T-cell (primary cell): ENCODE results near the gene IFI30. TPM values are rescaled to one million over a fixed set of nuclear protein-coding genes. Genes with fewer than 3 reads are reported as not detected.
A peak's percentile ranks its signal among the peaks of the same experiment; 100 is the strongest.

Experiments used
- ATAC-seq, 4 experiments: fragments of 200-7000 bp in 3 of 4; fragments of 150-1000 bp in 1 of 4; cut with Tn5 transposase; replicated peaks in 1 of 4; 1 replicate in 3 of 4; 2 replicates in 1 of 4; pipeline ENCODE4 v1.10.0; 2021; ENCODE audit warnings: moderate library complexity in 3 of 4, mild to moderate bottlenecking in 2 of 4, moderate number of reproducible peaks in 1 of 4
- CTCF ChIA-PET, 2 donors: fragments of 300-600 bp; sonication (Branson Sonifier 250); formaldehyde crosslinking; loops; one replicate each; lab custom pipeline; 2022; ENCODE audit warnings: antibody characterized with exemption in 2 of 2; lab: Charles Lee
- POLR2A ChIA-PET, 2 donors: fragments of 300-600 bp; sonication (Branson Sonifier 250); formaldehyde crosslinking; loops; one replicate each; lab custom pipeline; 2022; ENCODE audit warnings: antibody characterized with exemption in 2 of 2; lab: Charles Lee
- DNase-seq, 35 experiments: peaks; one replicate each; pipeline versions ENCODE4 v3.0.0 to v3.0.0-alpha.2; 2013 to 2023
- H3K27ac ChIP-seq: one replicate; pipeline ENCODE4 v1.5.1; 2013; ENCODE audit warnings: low read length
- H3K27me3 ChIP-seq, 2 experiments: replicated peaks in 1 of 2; 1 replicate in 1 of 2; 2 replicates in 1 of 2; pipeline versions ENCODE4 v1.6.1 to v1.7.0; 2013; ENCODE audit warnings: low read length in 1 of 2, mixed read lengths in 1 of 2; ENCODE audit not compliant: control insufficient read depth in 2 of 2, insufficient read depth in 2 of 2; ENCODE audit errors: extremely low read depth in 1 of 2
- H3K36me3 ChIP-seq, 2 donors: 1 replicate in 1 of 2; 2 replicates in 1 of 2; pipeline versions ENCODE4 v1.6.1 to v1.7.0; 2013; ENCODE audit warnings: low read length in 1 of 2; ENCODE audit not compliant: control insufficient read depth in 2 of 2, insufficient read depth in 1 of 2; ENCODE audit errors: extremely low read depth in 1 of 2
- H3K4me1 ChIP-seq, 2 experiments: 1 replicate in 1 of 2; 2 replicates in 1 of 2; pipeline versions ENCODE4 v1.6.1 to v1.7.0; 2013; ENCODE audit warnings: low read length in 2 of 2, mixed read lengths in 1 of 2; ENCODE audit not compliant: insufficient read depth in 2 of 2, control insufficient read depth in 1 of 2; ENCODE audit errors: extremely low read depth in 1 of 2
- H3K4me3 ChIP-seq, 2 donors: 1 replicate in 1 of 2; 2 replicates in 1 of 2; pipeline versions ENCODE4 v1.5.1 to v1.7.0; 2013; ENCODE audit warnings: mild to moderate bottlenecking in 2 of 2, low read length in 1 of 2, moderate library complexity in 1 of 2; ENCODE audit not compliant: control insufficient read depth in 1 of 2; ENCODE audit errors: extremely low read depth in 1 of 2
- H3K9me3 ChIP-seq: 2 replicates; pipeline ENCODE4 v1.7.0; 2013
- H3K27ac Mint-ChIP-seq, 2 donors: one replicate each; pipeline ENCODE4 v1.8.0; 2020 to 2021; ENCODE audit warnings: mild to moderate bottlenecking in 2 of 2, mixed read lengths in 2 of 2
- H3K27me3 Mint-ChIP-seq, 2 donors: one replicate each; pipeline ENCODE4 v1.8.0; 2021 to 2022; ENCODE audit warnings: mixed read lengths in 2 of 2
- H3K36me3 Mint-ChIP-seq: one replicate; pipeline ENCODE4 v1.8.0; 2021; ENCODE audit warnings: mixed read lengths
- H3K4me1 Mint-ChIP-seq, 3 donors: one replicate each; pipeline ENCODE4 v1.8.0; 2020 to 2022; ENCODE audit warnings: mixed read lengths in 3 of 3, mild to moderate bottlenecking in 1 of 3
- H3K4me3 Mint-ChIP-seq, 3 donors: one replicate each; pipeline ENCODE4 v1.8.0; 2020 to 2022; ENCODE audit warnings: mild to moderate bottlenecking in 3 of 3, mixed read lengths in 3 of 3, moderate library complexity in 3 of 3
- H3K9me3 Mint-ChIP-seq, 3 donors: one replicate each; pipeline ENCODE4 v1.8.0; 2020 to 2022; ENCODE audit warnings: mixed read lengths in 3 of 3
- WGBS: methylation state at CpG from one replicate; pipeline ENCODE4 v1.1.5; 2013; ENCODE audit warnings: missing lambda C conversion rate; ENCODE audit not compliant: insufficient coverage; 5-methylcytosine and 5-hydroxymethylcytosine counted together
- total RNA-seq, 35 experiments: library from RNA in 6 of 35; stranded (reverse) in 6 of 35; fragments of 120-200 nt in 1 of 35; gene quantifications; one replicate each; pipeline versions ENCODE4 v1.2.1 to v1.2.4 and lab custom pipeline; 2013 to 2026

The IFI30 gene
- total RNA-seq, 5 donors from 2014 or later (not counting 1 experiment from before 2014, with no cell fraction given), result 3.2 to 11.8 (median 5.1) TPM

DNA sequence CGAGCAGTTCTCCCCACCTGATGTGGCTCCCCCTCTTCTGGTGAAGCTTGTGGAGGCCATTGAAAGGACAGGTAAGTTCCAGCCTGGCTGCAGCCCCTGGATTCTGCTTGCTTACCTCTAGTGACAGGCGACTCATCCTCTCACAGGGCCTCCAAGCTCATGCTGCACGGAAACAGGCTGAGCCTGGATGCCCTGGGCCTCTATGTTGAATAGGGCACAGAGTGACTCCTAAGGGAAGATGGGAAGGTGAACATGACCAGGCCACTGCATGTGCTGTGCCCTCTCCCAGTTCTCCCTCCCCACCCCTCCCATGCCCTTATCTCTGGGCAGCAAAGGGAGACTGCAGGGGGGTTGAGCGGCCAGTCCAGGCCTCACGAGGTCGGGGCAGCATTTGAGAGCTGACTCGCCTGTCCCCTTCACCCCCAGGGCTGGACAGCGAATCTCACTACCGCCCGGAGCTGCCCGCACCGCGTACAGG lies 13.1 kb upstream of the IFI30 start:
- Histone ChIP-seq H3K27ac (no peak overlapping the region), H3K4me3 (no peak overlapping the region), H3K4me1 (peaks cover 3 to 15% of the 10 kb centered on the region in 2 experiments), H3K9me3 (no peaks in the 10 kb centered on the region), H3K36me3 (peaks cover 20 to 24% of the 10 kb centered on the region in 2 donors), H3K27me3 (no peaks in the 10 kb centered on the region)
- WGBS, result 92% methylated on average over 7 of the region's 13 CpGs
- CTCF ChIA-PET, result interaction anchor here (0.6 to 1.2 kb wide), 6 partner anchors 8 to 1305 kb away, joined by 3 to 9 read pairs (median 6); partner anchors contain the start of genes CCDC124 (in 1 of the 2), IL12RB1 (in 1 of the 2) and PIK3R2 (in 1 of the 2)
- Mint-ChIP-seq H3K9me3 (no peaks in the 10 kb centered on the region), H3K4me3 (peak overlapping the region; percentile 34 to 52 (median 47)), H3K27ac (peak overlapping the region; percentile 39 to 81), H3K27me3 (no peaks in the 10 kb centered on the region), H3K36me3 (peaks cover 7% of the 10 kb centered on the region), H3K4me1 (peaks cover 13 to 17% (median 15%) of the 10 kb centered on the region in 3 donors)
- POLR2A ChIA-PET, result no interaction called here
- DNase-seq (no peak), ATAC-seq (no peak)

DNA sequence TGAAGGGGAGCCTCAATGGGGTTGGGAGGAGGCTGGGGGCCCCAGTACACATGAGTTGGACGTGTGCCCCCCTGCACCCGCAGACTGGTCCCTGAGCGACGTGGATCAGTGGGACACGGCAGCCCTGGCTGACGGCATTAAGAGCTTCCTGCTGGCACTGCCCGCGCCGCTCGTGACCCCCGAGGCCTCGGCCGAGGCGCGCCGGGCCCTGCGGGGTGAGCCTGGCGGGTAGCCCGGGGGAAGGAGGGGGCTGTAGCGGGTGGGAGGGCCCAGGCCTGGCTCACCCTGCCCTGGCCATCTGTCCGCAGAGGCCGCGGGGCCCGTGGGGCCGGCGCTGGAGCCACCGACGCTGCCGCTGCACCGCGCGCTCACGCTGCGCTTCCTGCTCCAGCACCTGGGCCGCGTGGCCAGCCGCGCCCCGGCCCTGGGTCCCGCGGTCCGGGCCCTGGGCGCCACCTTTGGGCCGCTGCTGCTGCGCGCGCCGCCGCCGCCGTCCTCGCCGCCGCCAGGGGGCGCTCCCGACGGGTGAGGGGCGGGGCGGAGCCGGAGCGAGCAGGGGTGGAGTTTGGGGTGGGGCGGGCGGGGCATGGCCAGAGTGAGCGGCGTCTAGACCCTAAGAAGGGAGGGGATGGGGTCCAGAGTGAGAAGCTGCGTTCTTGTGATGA lies 12.5 kb upstream of the IFI30 start:
- peak overlapping the region; percentile 28 to 52 (median 34) for H3K4me3 Mint-ChIP-seq
- ATAC-seq, result peak; percentile 93 to 98 (median 94)
- H3K9me3 Mint-ChIP-seq, result no peaks in the 10 kb centered on the region
- 4% methylated on average over 46 of the region's 66 CpGs for WGBS
- Histone ChIP-seq H3K9me3 (no peaks in the 10 kb centered on the region), H3K4me1 (peaks cover 3 to 15% of the 10 kb centered on the region in 2 experiments), H3K4me3 (peak overlapping the region in 1 of 2 donors; percentile 32), H3K27ac (no peak overlapping the region), H3K36me3 (peaks cover 24 to 29% of the 10 kb centered on the region in 2 donors), H3K27me3 (no peaks in the 10 kb centered on the region)
- POLR2A ChIA-PET, result no interaction called here
- H3K36me3 Mint-ChIP-seq, result peaks cover 13% of the 10 kb centered on the region
- peak; percentile 37 to 90 (median 68) for DNase-seq
- no peaks in the 10 kb centered on the region for H3K27me3 Mint-ChIP-seq
- H3K27ac Mint-ChIP-seq, result peak overlapping the region in 1 of 2 donors; percentile 39
- peaks cover 11 to 17% (median 15%) of the 10 kb centered on the region in 3 donors for H3K4me1 Mint-ChIP-seq
- CTCF ChIA-PET, result interaction anchor here (0.5 to 1.2 kb wide), 10 partner anchors 9 to 1305 kb away, joined by 3 to 9 read pairs (median 4); partner anchors contain the start of genes CCDC124 (in 1 of the 2), IL12RB1 (in 1 of the 2) and PIK3R2 (in 1 of the 2)

DNA sequence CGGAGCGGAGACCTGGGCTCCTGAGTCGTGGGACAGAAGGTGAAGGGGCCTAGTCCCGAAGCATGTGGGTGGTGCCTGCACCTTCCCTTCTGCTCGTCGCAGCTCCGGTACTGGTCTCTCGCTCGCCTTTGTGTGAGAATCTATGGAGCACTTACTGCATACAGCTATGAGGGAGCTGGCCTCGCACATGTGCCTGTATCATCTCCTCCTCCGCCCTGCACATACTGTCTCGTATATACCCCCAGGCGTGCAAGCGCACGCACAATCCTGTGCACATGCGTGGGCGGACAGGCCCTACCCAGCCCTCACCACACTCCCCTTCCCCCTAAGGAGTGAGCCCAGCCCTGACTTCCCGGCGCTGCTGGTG lies 12.0 kb upstream of the IFI30 start:
- H3K27ac ChIP-seq, result no peak overlapping the region
- no peaks in the 10 kb centered on the region for H3K9me3 ChIP-seq
- H3K9me3 Mint-ChIP-seq, result no peaks in the 10 kb centered on the region
- peak overlapping the region in 1 of 2 donors; percentile 32 for H3K4me3 ChIP-seq
- ATAC-seq (peak in 2 of 4 experiments; percentile 3 to 20), DNase-seq (no peak)
- POLR2A ChIA-PET, result no interaction called here
- no peaks in the 10 kb centered on the region for H3K27me3 ChIP-seq
- peaks cover 3 to 15% of the 10 kb centered on the region in 2 experiments for H3K4me1 ChIP-seq
- H3K4me3 Mint-ChIP-seq, result peak overlapping the region in 2 of 3 donors; percentile 7 to 13
- H3K36me3 ChIP-seq, result peaks cover 24 to 28% of the 10 kb centered on the region in 2 donors
- CTCF ChIA-PET, result interaction anchor here (0.5 to 1.2 kb wide), 5 partner anchors 46 to 302 kb away, joined by 3 to 7 read pairs (median 3); no protein-coding TSS in a partner anchor
- peaks cover 15% of the 10 kb centered on the region for H3K36me3 Mint-ChIP-seq
- WGBS, result 73% methylated on average over 14 of the region's 19 CpGs
- peaks cover 7 to 13% (median 11%) of the 10 kb centered on the region in 3 donors for H3K4me1 Mint-ChIP-seq
- H3K27ac Mint-ChIP-seq, result no peak overlapping the region
- H3K27me3 Mint-ChIP-seq, result no peaks in the 10 kb centered on the region

DNA sequence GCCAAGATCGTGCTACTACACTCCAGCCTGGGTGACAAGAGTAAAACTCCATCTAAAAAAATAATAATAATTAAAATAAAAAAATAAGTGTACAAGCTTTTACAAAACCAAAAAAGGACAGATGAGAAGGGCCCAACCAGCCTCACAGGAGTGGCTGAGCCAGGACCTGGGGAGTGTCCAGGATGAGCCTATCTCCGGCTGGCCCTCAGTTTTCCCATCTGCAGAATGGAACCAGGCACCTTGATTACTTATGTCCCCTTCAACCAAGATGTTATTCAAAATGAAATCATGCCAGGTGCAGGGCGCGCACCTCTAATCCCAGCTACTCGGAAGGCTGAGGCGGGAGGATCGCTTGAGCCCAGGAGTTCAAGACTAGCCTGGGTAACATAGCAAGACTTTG lies 9.5 kb upstream of the IFI30 start:
- ChIA-PET POLR2A (interaction anchor here in 1 of 2 donors (0.6 kb wide), 1 partner anchor 73 kb away, joined by 6 read pairs; no protein-coding TSS in a partner anchor), CTCF (interaction anchor here in 1 of 2 donors (0.6 kb wide), 1 partner anchor 21 kb away, joined by 3 read pairs; no protein-coding TSS in a partner anchor)
- 93% methylated on average over 6 of the region's 7 CpGs for WGBS
- H3K9me3 ChIP-seq, result no peaks in the 10 kb centered on the region
- Mint-ChIP-seq H3K4me1 (peaks cover 7 to 17% (median 14%) of the 10 kb centered on the region in 3 donors), H3K27ac (no peak overlapping the region), H3K4me3 (no peak overlapping the region), H3K27me3 (no peaks in the 10 kb centered on the region), H3K36me3 (peaks cover 24% of the 10 kb centered on the region), H3K9me3 (no peaks in the 10 kb centered on the region)
- ATAC-seq, result no peak
- no peak for DNase-seq
- H3K4me3 ChIP-seq, result no peak overlapping the region
- H3K27me3 ChIP-seq, result no peaks in the 10 kb centered on the region
- H3K4me1 ChIP-seq, result peaks cover 3 to 20% of the 10 kb centered on the region in 2 experiments
- H3K27ac ChIP-seq, result no peak overlapping the region
- H3K36me3 ChIP-seq, result peaks cover 30 to 40% of the 10 kb centered on the region in 2 donors

DNA sequence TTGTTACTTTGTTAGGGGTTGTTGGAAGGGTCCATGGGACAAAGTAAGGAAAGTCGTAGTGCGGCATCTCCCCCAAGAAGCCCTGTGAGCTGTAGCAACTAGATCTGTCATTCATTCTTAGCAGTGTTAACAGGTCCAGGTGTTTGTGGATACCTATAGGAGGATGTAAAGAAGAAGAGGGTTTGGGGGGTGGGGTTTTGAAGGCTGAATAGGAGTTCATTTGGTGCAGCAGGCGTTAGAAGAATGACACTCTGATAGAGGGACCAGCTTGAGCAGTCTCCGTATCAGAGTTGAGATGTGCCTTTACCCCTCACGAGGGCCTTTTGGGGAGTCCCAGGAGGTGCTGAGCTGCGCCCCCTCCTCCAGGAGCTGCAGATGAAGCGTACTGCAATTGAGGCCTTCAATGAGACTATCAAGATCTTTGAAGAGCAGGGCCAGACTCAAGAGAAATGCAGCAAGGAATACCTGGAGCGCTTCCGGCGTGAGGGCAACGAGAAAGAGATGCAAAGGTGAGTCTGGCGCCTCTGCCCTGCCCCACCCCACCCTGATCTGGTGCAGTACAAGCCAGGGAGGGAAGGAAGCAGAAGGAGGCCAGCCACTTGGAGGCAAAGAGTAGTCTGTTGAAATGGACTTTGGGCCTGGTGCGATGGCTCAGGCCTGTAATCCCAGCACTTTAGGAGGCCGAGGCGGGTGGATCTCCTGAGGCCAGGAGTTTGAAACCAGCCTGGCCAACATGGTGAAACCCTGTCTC lies 7.6 kb upstream of the IFI30 start:
- Histone ChIP-seq H3K36me3 (peaks cover 30 to 40% of the 10 kb centered on the region in 2 donors), H3K4me3 (no peak overlapping the region), H3K4me1 (peaks cover 3 to 13% of the 10 kb centered on the region in 2 experiments), H3K27ac (no peak overlapping the region), H3K9me3 (no peaks in the 10 kb centered on the region), H3K27me3 (no peaks in the 10 kb centered on the region)
- Mint-ChIP-seq H3K9me3 (no peaks in the 10 kb centered on the region), H3K4me1 (peaks cover 0 to 10% (median 7%) of the 10 kb centered on the region in 3 donors), H3K27me3 (no peaks in the 10 kb centered on the region), H3K4me3 (no peak overlapping the region), H3K36me3 (peaks cover 24% of the 10 kb centered on the region), H3K27ac (no peak overlapping the region)
- ChIA-PET CTCF (interaction anchor here (0.6 to 0.7 kb wide), 3 partner anchors 160 to 483 kb away, joined by 3 to 9 read pairs (median 4); no protein-coding TSS in a partner anchor), POLR2A (no interaction called here)
- ATAC-seq (no peak), DNase-seq (no peak)
- 98% methylated on average over 10 of the region's 15 CpGs for WGBS

DNA sequence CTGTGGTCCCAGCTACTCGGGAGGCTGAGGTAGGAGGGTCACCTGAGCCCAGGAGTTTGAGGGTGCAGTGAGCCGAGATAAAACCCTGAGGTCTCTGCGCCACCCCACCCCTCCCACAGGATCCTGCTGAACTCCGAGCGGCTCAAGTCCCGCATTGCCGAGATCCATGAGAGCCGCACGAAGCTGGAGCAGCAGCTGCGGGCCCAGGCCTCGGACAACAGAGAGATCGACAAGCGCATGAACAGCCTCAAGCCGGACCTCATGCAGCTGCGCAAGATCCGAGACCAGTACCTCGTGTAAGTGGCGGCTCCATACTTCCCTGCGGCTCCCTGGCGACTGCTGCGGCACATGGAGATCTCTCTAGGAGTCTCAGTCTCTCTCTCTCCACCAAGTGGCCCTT lies 6.6 kb upstream of the IFI30 start:
- ChIA-PET CTCF (interaction anchor here in 1 of 2 donors (0.6 kb wide), 1 partner anchor 159 kb away, joined by 4 read pairs; no protein-coding TSS in a partner anchor), POLR2A (no interaction called here)
- H3K27me3 ChIP-seq, result no peaks in the 10 kb centered on the region
- H3K27ac ChIP-seq, result no peak overlapping the region
- H3K9me3 ChIP-seq, result no peaks in the 10 kb centered on the region
- H3K4me1 ChIP-seq, result peaks cover 0 to 6% of the 10 kb centered on the region in 2 experiments
- H3K27ac Mint-ChIP-seq, result no peak overlapping the region
- ATAC-seq (no peak), DNase-seq (no peak)
- H3K27me3 Mint-ChIP-seq, result no peaks in the 10 kb centered on the region
- peaks cover 24% of the 10 kb centered on the region for H3K36me3 Mint-ChIP-seq
- peaks cover 25 to 36% of the 10 kb centered on the region in 2 donors for H3K36me3 ChIP-seq
- H3K4me3 Mint-ChIP-seq, result no peak overlapping the region
- no peaks in the 10 kb centered on the region for H3K9me3 Mint-ChIP-seq
- H3K4me1 Mint-ChIP-seq, result peaks cover 0 to 4% (median 3%) of the 10 kb centered on the region in 3 donors
- WGBS, result 98% methylated on average over 20 of the region's 21 CpGs
- H3K4me3 ChIP-seq, result no peak overlapping the region
